ENCODE data around the gene KLHDC8A.
"Not testable (repeated sequence)": the region's sequence is repeated elsewhere in the genome, so short reads cannot be mapped to it uniquely, and the experiment has no call there.

DNA sequence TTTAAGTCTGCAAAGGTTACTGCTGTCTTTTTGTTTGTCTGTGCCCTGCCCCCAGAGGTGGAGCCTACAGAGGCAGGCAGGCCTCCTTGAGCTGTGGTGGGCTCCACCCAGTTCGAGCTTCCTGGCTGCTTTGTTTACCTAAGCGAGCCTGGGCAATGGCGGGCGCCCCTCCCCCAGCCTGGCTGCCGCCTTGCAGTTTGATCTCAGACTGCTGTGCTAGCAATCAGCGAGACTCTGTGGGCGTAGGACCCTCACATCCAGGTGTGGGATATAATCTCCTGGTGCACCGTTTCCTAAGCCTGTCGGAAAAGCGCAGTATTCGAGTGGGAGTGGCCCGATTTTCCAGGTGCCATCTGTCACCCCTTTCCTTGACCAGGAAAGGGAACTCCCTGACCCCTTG is 49.5 kb upstream of the KLHDC8A start:
- not testable (repeated sequence) for TF ChIP-seq GATA2 (IDR thresholded peaks at IDR 0.05; ENCODE audit: insufficient read depth, insufficient read length, low read depth, low read length); POLR2AphosphoS5 (IDR thresholded peaks at IDR 0.05; ENCODE audit: insufficient read depth, low read depth, low read length); EZH2 (IDR thresholded peaks at IDR 0.05; ENCODE audit: borderline replicate concordance, low read depth, low read length, severe bottlenecking); FOS (IDR thresholded peaks at IDR 0.05; ENCODE audit: borderline replicate concordance, insufficient read depth, low read length); POLR2A (IDR thresholded peaks at IDR 0.05; ENCODE audit: low read depth, low read length); JUN (IDR thresholded peaks at IDR 0.05; ENCODE audit: borderline replicate concordance, insufficient read depth, insufficient read length, low read depth)
- TF ChIP-seq, protein P1, sequence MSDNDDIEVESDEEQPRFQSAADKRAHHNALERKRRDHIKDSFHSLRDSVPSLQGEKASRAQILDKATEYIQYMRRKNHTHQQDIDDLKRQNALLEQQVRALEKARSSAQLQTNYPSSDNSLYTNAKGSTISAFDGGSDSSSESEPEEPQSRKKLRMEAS (IDR thresholded peaks at IDR 0.05; ENCODE audit: insufficient read depth, insufficient read length) = not testable (repeated sequence)
- TF ChIP-seq, protein P2, sequence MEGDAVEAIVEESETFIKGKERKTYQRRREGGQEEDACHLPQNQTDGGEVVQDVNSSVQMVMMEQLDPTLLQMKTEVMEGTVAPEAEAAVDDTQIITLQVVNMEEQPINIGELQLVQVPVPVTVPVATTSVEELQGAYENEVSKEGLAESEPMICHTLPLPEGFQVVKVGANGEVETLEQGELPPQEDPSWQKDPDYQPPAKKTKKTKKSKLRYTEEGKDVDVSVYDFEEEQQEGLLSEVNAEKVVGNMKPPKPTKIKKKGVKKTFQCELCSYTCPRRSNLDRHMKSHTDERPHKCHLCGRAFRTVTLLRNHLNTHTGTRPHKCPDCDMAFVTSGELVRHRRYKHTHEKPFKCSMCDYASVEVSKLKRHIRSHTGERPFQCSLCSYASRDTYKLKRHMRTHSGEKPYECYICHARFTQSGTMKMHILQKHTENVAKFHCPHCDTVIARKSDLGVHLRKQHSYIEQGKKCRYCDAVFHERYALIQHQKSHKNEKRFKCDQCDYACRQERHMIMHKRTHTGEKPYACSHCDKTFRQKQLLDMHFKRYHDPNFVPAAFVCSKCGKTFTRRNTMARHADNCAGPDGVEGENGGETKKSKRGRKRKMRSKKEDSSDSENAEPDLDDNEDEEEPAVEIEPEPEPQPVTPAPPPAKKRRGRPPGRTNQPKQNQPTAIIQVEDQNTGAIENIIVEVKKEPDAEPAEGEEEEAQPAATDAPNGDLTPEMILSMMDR (IDR thresholded peaks at IDR 0.05; ENCODE audit: extremely low read depth in 1 of 2, insufficient read depth in 1 of 2, low read depth in 1 of 2, low read length in 2 of 2) = not testable (repeated sequence)
